ENCODE data around the gene OR8B2. TPM values are rescaled to one million over a fixed set of nuclear protein-coding genes. Genes with fewer than 3 reads are reported as not detected.
"Not testable (repeated sequence)": the region's sequence is repeated elsewhere in the genome, so short reads cannot be mapped to it uniquely, and the experiment has no call there.

The OR8B2 gene
- total RNA-seq (not detected), polyA plus RNA-seq (not detected)
- long read RNA-seq, donor 1 = 0 reads
- long read RNA-seq, donor 2 = 0 reads

- Histone ChIP-seq H3K9me3 (ENCODE audit: control insufficient read depth, low read length) (no peaks in the 10 kb centered on the region), H3K4me1 (ENCODE audit: control insufficient read depth in 1 of 2, insufficient read depth in 2 of 2, low read length in 2 of 2) (no peaks in the 10 kb centered on the region), H3K27me3 (ENCODE audit: control insufficient read depth in 1 of 2, insufficient read depth in 2 of 2, low read length in 1 of 2) (no peaks in the 10 kb centered on the region), H3K27ac (ENCODE audit: low read depth in 1 of 2, low read length in 2 of 2) (no peak within 1 kb of the TSS), H3K36me3 (ENCODE audit: control insufficient read depth in 1 of 2, insufficient read depth in 2 of 2, low read length in 1 of 2) (no peaks in the 10 kb centered on the region), H3K4me3 (ENCODE audit: low read length in 2 of 2) (no peak within 1 kb of the TSS)
- no peak for DNase-seq
- WGBS, 2 donors = 73 to 78% methylated on average over 2 of the region's 2 CpGs
- ATAC-seq (ENCODE audit: low FRiP score) = no peak
- intact Hi-C loops (cut with DNase I) = no loop called here
Observed at GRCh38 chr11:124384399-124384798, at the start of gene OR8B2. Gene OR8B2, minus strand, starts transcription at chr11:124384499. Its CDS starts 1,156 bp downstream, at chr11:124383343.

- Histone ChIP-seq H3K9me3 (ENCODE audit: control insufficient read depth, low read length) (peaks cover 2% of the 10 kb centered on the region), H3K27me3 (ENCODE audit: control insufficient read depth in 1 of 2, insufficient read depth in 2 of 2, low read length in 1 of 2) (no peaks in the 10 kb centered on the region), H3K36me3 (ENCODE audit: control insufficient read depth in 1 of 2, insufficient read depth in 2 of 2, low read length in 1 of 2) (no peaks in the 10 kb centered on the region), H3K4me1 (ENCODE audit: control insufficient read depth in 1 of 2, insufficient read depth in 2 of 2, low read length in 2 of 2) (no peaks in the 10 kb centered on the region), H3K27ac (ENCODE audit: low read depth in 1 of 2, low read length in 2 of 2) (no peak overlapping the region), H3K4me3 (ENCODE audit: low read length in 2 of 2) (no peak overlapping the region)
- intact Hi-C loops (cut with DNase I) = no loop called here
- WGBS, 2 donors = 71 to 74% methylated on average over 2 of the region's 2 CpGs
- DNase-seq (no peak), ATAC-seq (ENCODE audit: low FRiP score) (no peak)
Observed at GRCh38 chr11:124429599-124429998, 45.3 kb upstream of the OR8B2 start.

- no peaks in the 10 kb centered on the region for H3K9me3 ChIP-seq (ENCODE audit: control insufficient read depth, low read length)
- no peak within 1 kb of the TSS for H3K27ac ChIP-seq (ENCODE audit: low read depth in 1 of 2, low read length in 2 of 2)
- DNase-seq (no peak), ATAC-seq (ENCODE audit: low FRiP score) (no peak)
- no peaks in the 10 kb centered on the region for H3K36me3 ChIP-seq (ENCODE audit: control insufficient read depth in 1 of 2, insufficient read depth in 2 of 2, low read length in 1 of 2)
- intact Hi-C loops (cut with DNase I) = no loop called here
- H3K27me3 ChIP-seq (ENCODE audit: control insufficient read depth in 1 of 2, insufficient read depth in 2 of 2, low read length in 1 of 2) = no peaks in the 10 kb centered on the region
- no peak within 1 kb of the TSS for H3K4me3 ChIP-seq (ENCODE audit: low read length in 2 of 2)
- no peaks in the 10 kb centered on the region for H3K4me1 ChIP-seq (ENCODE audit: control insufficient read depth in 1 of 2, insufficient read depth in 2 of 2, low read length in 2 of 2)
- WGBS, 2 donors = 89 to 94% methylated on average over 2 of the region's 2 CpGs
Observed at GRCh38 chr11:124424384-124424921, 40.2 kb upstream of the OR8B2 start, which contains the start of gene OR8B4. Gene OR8B4, minus strand, starts transcription at chr11:124424871. Its CDS starts 0 bp downstream, at chr11:124424871.

GRCh38 chr11:124421043-124421442 lies 36.7 kb upstream of the OR8B2 start:
- Histone ChIP-seq H3K9me3 (ENCODE audit: control insufficient read depth, low read length) (no peaks in the 10 kb centered on the region), H3K4me1 (ENCODE audit: control insufficient read depth in 1 of 2, insufficient read depth in 2 of 2, low read length in 2 of 2) (no peaks in the 10 kb centered on the region)

GRCh38 chr11:124415356-124415923 lies 31.1 kb upstream of the OR8B2 start:
- Histone ChIP-seq H3K36me3 (ENCODE audit: control insufficient read depth in 1 of 2, insufficient read depth in 2 of 2, low read length in 1 of 2) (no peaks in the 10 kb centered on the region), H3K4me1 (ENCODE audit: control insufficient read depth in 1 of 2, insufficient read depth in 2 of 2, low read length in 2 of 2) (no peaks in the 10 kb centered on the region), H3K27me3 (ENCODE audit: control insufficient read depth in 1 of 2, insufficient read depth in 2 of 2, low read length in 1 of 2) (no peaks in the 10 kb centered on the region), H3K9me3 (ENCODE audit: control insufficient read depth, low read length) (no peaks in the 10 kb centered on the region), H3K27ac (ENCODE audit: low read depth in 1 of 2, low read length in 2 of 2) (no peak overlapping the region), H3K4me3 (ENCODE audit: low read length in 2 of 2) (no peak overlapping the region)
- ATAC-seq (ENCODE audit: low FRiP score) (no peak), DNase-seq (no peak)
- intact Hi-C loops (cut with DNase I) = loop anchor here in 1 of 2 donors (10.0 kb wide), 2 partner anchors 169 to 459 kb away; no protein-coding TSS in a partner anchor
- 17 to 19% methylated on average over 5 of the region's 5 CpGs for WGBS, 2 donors

More at GRCh38 chr11:124421043-124421442, 36.7 kb upstream of the OR8B2 start:
- Histone ChIP-seq H3K27ac (ENCODE audit: low read depth in 1 of 2, low read length in 2 of 2) (no peak overlapping the region), H3K27me3 (ENCODE audit: control insufficient read depth in 1 of 2, insufficient read depth in 2 of 2, low read length in 1 of 2) (no peaks in the 10 kb centered on the region), H3K36me3 (ENCODE audit: control insufficient read depth in 1 of 2, insufficient read depth in 2 of 2, low read length in 1 of 2) (no peaks in the 10 kb centered on the region), H3K4me3 (ENCODE audit: low read length in 2 of 2) (no peak overlapping the region)
- no peak for ATAC-seq (ENCODE audit: low FRiP score)
- intact Hi-C loops (cut with DNase I) = no loop called here
- WGBS, 2 donors = 84 to 88% methylated on average over 4 of the region's 4 CpGs
- DNase-seq = no peak

GRCh38 chr11:124409906-124410305 lies 25.6 kb upstream of the OR8B2 start:
- no peak overlapping the region for H3K4me3 ChIP-seq (ENCODE audit: low read length in 2 of 2)
- ATAC-seq (ENCODE audit: low FRiP score) = no peak
- H3K9me3 ChIP-seq (ENCODE audit: control insufficient read depth, low read length) = no peaks in the 10 kb centered on the region
- no peaks in the 10 kb centered on the region for H3K27me3 ChIP-seq (ENCODE audit: control insufficient read depth in 1 of 2, insufficient read depth in 2 of 2, low read length in 1 of 2)
- no peak overlapping the region for H3K27ac ChIP-seq (ENCODE audit: low read depth in 1 of 2, low read length in 2 of 2)
- 84 to 87% methylated on average over 7 of the region's 7 CpGs for WGBS, 2 donors
- no peaks in the 10 kb centered on the region for H3K36me3 ChIP-seq (ENCODE audit: control insufficient read depth in 1 of 2, insufficient read depth in 2 of 2, low read length in 1 of 2)
- intact Hi-C loops (cut with DNase I) = loop anchor here (5.0 to 10.0 kb wide), 3 partner anchors 175 to 465 kb away; no protein-coding TSS in a partner anchor
- DNase-seq = no peak
- no peaks in the 10 kb centered on the region for H3K4me1 ChIP-seq (ENCODE audit: control insufficient read depth in 1 of 2, insufficient read depth in 2 of 2, low read length in 2 of 2)

- no peaks in the 10 kb centered on the region for H3K9me3 ChIP-seq (ENCODE audit: control insufficient read depth, low read length)
- H3K36me3 ChIP-seq (ENCODE audit: control insufficient read depth in 1 of 2, insufficient read depth in 2 of 2, low read length in 1 of 2) = no peaks in the 10 kb centered on the region
- no peak for DNase-seq
- no peak overlapping the region for H3K4me3 ChIP-seq (ENCODE audit: low read length in 2 of 2)
- H3K4me1 ChIP-seq (ENCODE audit: control insufficient read depth in 1 of 2, insufficient read depth in 2 of 2, low read length in 2 of 2) = no peaks in the 10 kb centered on the region
- intact Hi-C loops (cut with DNase I) = no loop called here
- no peak for ATAC-seq (ENCODE audit: low FRiP score)
- H3K27ac ChIP-seq (ENCODE audit: low read depth in 1 of 2, low read length in 2 of 2) = no peak overlapping the region
- no peaks in the 10 kb centered on the region for H3K27me3 ChIP-seq (ENCODE audit: control insufficient read depth in 1 of 2, insufficient read depth in 2 of 2, low read length in 1 of 2)
- WGBS, 2 donors = 50 to 68% methylated on average over 2 of the region's 2 CpGs
Observed at GRCh38 chr11:124405581-124405980, 21.3 kb upstream of the OR8B2 start.

- H3K9me3 ChIP-seq (ENCODE audit: control insufficient read depth, low read length); intact Hi-C loops (cut with DNase I); H3K27me3 ChIP-seq (ENCODE audit: control insufficient read depth in 1 of 2, insufficient read depth in 2 of 2, low read length in 1 of 2); H3K27ac ChIP-seq (ENCODE audit: low read depth in 1 of 2, low read length in 2 of 2); DNase-seq; H3K4me3 ChIP-seq (ENCODE audit: low read length in 2 of 2); H3K4me1 ChIP-seq (ENCODE audit: control insufficient read depth in 1 of 2, insufficient read depth in 2 of 2, low read length in 2 of 2); H3K36me3 ChIP-seq (ENCODE audit: control insufficient read depth in 1 of 2, insufficient read depth in 2 of 2, low read length in 1 of 2); ATAC-seq (ENCODE audit: low FRiP score): not testable (repeated sequence)
- WGBS, 2 donors = 92 to 93% methylated on average over 8 to 26 of the region's 27 CpGs
Observed at GRCh38 chr11:124403186-124403585, 18.9 kb upstream of the OR8B2 start.

- no peak overlapping the region for H3K4me3 ChIP-seq (ENCODE audit: low read length in 2 of 2)
- no peaks in the 10 kb centered on the region for H3K9me3 ChIP-seq (ENCODE audit: control insufficient read depth, low read length)
- H3K27ac ChIP-seq (ENCODE audit: low read depth in 1 of 2, low read length in 2 of 2) = no peak overlapping the region
- H3K27me3 ChIP-seq (ENCODE audit: control insufficient read depth in 1 of 2, insufficient read depth in 2 of 2, low read length in 1 of 2) = no peaks in the 10 kb centered on the region
- WGBS, 2 donors = 37 to 40% methylated on average over 8 of the region's 8 CpGs
- ATAC-seq (ENCODE audit: low FRiP score) (peak; percentile 76), DNase-seq (peak; percentile 69 to 76)
- no peaks in the 10 kb centered on the region for H3K4me1 ChIP-seq (ENCODE audit: control insufficient read depth in 1 of 2, insufficient read depth in 2 of 2, low read length in 2 of 2)
- H3K36me3 ChIP-seq (ENCODE audit: control insufficient read depth in 1 of 2, insufficient read depth in 2 of 2, low read length in 1 of 2) = no peaks in the 10 kb centered on the region
- intact Hi-C loops (cut with DNase I) = no loop called here
Observed at GRCh38 chr11:124402326-124402922, 18.1 kb upstream of the OR8B2 start.

All from aorta (tissue), 5 donors.